Middle frontal gyrus (tissue), 1 donor: ENCODE results near the gene SCARF2.
"Not testable (repeated sequence)": the region's sequence is repeated elsewhere in the genome, so short reads cannot be mapped to it uniquely, and the experiment has no call there.

Experiments used
- DNase-seq: peaks from one replicate; pipeline ENCODE4 v3.0.0-alpha.2; 2015; ENCODE audit warnings: low spot score; ENCODE audit errors: extremely low spot score

The SCARF2 gene, protein sequence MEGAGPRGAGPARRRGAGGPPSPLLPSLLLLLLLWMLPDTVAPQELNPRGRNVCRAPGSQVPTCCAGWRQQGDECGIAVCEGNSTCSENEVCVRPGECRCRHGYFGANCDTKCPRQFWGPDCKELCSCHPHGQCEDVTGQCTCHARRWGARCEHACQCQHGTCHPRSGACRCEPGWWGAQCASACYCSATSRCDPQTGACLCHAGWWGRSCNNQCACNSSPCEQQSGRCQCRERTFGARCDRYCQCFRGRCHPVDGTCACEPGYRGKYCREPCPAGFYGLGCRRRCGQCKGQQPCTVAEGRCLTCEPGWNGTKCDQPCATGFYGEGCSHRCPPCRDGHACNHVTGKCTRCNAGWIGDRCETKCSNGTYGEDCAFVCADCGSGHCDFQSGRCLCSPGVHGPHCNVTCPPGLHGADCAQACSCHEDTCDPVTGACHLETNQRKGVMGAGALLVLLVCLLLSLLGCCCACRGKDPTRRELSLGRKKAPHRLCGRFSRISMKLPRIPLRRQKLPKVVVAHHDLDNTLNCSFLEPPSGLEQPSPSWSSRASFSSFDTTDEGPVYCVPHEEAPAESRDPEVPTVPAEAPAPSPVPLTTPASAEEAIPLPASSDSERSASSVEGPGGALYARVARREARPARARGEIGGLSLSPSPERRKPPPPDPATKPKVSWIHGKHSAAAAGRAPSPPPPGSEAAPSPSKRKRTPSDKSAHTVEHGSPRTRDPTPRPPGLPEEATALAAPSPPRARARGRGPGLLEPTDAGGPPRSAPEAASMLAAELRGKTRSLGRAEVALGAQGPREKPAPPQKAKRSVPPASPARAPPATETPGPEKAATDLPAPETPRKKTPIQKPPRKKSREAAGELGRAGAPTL

DNA sequence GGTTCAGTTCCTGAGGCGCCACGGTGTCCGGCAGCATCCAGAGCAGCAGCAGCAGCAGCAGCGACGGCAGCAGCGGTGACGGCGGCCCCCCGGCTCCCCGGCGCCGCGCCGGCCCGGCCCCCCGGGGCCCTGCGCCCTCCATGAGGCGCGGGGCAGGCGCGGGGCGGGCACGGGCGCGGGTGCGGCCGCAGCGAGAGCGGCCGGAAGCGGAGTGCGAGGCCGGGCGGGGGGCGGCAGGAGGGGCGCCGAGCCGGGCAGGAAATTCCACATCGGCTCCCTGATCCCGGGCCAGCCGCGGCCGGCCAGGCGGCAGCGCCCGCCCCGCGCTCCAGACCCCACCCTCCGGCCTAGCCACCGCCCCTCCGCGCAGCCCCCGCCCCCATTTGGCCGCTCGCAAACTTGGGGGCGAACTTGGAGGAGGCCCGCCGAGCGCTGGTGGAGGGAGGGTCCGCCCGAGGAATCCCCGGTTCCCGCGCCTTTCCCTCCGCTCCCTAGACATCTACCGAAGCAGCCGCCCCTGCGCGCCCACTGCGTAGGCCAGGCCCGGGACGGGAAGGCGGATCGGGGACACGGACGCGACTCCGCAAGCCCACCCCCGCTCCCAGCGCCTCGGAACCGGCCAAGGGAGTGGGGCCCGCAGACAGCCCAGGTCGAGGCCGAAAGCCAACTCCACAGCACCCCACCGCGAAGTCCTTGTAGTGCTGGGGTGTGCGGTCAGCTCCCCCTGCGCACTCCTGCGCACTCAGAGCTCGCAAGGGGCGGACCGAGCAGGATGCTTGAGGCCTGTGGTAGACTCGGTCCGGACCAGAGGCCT lies at the start of gene SCARF2:
Gene SCARF2, minus strand, starts transcription at position 213 of the 814 bp plus-strand sequence. Its CDS starts 71 bp downstream, at position 142.
- DNase-seq, result no peak

DNA sequence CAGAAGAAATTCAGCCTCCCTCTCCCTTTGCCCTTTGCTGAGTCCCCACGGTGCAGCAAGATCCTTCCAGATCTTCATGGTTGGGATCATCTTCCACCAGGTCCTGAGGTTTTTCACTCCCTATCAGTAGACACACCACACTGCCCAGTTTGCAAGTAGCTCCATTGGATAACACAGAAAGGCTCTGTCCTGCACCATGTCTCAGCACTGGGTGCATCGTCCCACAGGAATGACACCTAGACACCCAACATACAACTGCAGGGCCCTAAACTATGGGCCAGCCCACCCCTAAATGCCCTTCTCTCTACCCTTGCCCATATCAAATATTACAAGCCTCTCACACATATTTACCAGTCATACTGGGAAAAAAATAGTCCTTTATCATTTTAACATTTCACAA lies 48.6 kb upstream of the SCARF2 start:
- DNase-seq, result no peak

DNA sequence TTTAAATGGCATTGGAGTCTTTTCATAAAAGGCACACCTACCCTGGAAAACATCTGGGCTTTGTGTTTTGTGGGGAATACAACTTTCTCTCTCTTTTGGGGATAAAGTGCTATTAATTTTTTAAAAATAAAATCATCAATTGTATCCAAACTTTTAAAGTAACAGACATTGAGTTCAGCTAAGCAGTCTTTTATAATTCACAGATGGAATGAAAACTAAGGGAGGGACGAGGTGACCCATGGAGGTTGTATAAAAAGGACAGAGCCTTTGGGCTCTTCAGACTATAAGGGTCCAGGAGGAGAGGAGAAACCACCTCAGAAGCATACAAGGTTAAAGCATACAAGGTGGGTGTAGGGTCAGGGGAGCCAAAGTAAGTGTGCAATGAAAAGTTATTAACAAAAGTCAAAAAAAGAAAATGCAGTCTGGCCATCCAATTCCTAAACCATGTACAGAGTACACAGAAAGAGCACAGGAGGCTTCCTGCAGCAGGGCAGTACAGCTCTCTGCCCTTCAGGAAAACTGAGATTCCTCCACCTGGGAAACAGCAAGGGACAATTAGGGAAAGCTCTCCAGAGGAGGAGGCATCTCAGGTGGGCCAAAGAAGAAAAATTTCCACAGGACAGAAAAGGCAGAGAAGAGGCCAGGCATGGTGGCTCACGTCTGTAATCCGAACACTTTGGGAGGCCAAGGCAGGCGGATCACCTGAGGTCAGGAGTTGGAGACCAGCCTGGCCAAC lies 47.5 kb upstream of the SCARF2 start:
- DNase-seq, result no peak

DNA sequence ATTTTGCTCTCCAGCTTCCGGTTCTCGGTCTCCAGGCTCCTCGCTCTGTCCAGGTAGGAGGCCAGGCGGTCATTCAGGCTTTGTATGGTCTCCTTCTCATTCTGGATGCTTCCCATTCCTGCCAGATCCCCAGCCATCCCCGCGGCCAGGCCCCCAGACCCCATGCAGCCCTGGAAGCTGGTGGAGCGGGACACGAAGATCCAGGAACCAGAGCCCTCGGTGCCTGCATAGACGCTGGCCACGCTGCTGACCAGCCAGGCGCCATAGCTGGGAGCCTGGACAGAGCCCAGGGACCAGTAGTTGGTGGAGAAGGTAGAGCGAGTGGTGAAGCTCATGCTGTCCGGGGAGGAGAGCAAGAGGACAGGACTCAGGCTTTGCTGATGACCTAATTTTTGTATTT lies 46.1 kb upstream of the SCARF2 start:
- DNase-seq, result no peak

DNA sequence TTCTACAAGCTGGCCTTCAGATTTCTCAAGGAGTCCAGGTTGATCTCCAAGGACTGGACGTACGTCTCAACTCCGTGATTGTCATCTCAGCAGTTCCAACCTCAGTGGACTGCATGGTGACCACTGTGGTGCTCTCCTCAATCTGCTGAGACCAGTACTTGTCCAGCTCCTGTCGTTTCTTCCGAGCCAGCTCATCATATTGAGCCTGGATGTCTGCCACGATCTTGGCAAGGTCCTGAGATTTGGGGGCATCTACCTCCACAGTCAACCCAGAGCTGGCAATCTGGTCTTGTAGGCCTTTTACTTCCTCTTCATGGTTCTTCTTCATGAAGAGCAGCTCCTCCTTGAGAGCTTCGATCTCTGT lies 45.5 kb upstream of the SCARF2 start:
- not testable (repeated sequence) for DNase-seq

DNA sequence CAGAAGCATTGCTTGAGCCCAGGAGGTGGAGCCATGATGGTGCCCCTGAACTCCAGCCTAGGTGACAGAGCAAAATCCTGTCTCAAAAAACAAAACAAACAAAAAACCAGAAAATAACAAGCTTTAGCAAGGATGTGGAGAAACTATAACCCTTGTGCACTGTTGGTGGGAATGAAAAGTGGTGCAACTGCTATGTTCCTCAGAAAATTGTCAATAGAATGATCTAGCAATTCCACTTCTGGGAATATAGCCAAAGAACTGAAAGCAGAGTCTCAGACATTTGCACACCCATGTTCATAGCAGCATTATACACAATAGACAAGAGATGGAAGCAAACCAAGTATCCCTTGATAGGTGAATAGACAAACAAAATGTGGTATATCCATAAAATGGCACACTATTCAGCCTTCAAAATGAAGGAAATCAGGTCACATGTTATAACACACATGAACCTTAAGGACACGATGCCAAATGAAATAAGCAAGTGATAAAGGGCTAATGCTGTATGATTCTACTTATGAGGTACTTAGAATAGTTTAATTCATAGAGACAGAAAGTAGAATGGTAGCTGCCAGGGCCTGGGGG lies 42.1 kb upstream of the SCARF2 start:
- no peak for DNase-seq

DNA sequence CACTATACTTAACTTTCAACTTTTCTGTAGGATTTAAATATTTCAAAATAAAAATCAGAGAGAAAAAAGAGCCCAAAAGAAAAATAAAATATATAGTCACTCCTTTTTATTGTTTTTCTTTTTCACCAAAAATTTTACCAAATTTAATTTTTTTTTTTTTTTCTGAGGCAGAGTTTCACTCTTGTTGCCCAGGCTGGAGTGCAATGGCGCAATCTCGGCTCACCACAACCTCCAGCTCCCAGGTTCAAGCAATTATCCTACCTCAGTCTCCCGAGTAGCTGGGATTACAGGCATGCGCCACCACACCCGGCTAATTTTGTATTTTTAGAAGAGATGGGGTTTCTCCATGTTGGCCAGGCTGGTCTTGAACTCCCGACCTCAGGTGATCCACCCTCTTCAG lies 40.4 kb upstream of the SCARF2 start:
- not testable (repeated sequence) for DNase-seq

DNA sequence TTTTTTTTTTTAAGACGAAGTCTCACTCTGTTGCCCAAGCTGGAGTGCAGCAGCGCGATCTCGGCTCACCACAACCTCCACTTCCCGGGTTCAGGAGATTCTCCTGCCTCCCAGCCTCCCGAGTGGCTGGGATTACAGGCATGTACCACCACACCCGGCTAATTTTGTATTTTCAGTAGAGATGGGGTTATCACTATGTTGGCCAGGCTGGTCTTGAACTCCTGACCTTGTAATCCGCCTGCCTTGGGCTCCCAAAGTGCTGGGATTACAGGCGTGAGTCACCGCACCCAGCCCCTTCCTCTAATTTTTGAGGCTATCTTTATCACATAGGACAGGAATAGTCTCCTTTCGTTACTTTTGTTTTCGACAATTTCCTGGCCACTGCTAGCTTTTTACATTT lies 37.9 kb upstream of the SCARF2 start:
- not testable (repeated sequence) for DNase-seq

DNA sequence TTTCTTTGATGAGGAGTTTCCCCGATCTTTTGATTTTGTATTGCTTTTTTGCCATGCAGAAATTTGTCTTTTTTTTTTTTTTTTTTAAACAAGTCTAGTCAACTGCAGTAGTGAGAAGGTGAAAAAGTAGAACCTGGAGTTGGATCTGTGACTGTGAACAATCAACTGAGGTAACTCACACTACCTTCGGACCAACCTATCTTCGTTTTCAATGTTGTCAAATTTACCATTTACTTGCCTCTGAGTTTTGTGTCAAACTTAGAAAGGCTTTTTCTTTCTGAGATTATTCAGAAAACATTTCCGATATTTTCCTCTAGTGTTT lies 37.5 kb upstream of the SCARF2 start:
- no peak for DNase-seq

DNA sequence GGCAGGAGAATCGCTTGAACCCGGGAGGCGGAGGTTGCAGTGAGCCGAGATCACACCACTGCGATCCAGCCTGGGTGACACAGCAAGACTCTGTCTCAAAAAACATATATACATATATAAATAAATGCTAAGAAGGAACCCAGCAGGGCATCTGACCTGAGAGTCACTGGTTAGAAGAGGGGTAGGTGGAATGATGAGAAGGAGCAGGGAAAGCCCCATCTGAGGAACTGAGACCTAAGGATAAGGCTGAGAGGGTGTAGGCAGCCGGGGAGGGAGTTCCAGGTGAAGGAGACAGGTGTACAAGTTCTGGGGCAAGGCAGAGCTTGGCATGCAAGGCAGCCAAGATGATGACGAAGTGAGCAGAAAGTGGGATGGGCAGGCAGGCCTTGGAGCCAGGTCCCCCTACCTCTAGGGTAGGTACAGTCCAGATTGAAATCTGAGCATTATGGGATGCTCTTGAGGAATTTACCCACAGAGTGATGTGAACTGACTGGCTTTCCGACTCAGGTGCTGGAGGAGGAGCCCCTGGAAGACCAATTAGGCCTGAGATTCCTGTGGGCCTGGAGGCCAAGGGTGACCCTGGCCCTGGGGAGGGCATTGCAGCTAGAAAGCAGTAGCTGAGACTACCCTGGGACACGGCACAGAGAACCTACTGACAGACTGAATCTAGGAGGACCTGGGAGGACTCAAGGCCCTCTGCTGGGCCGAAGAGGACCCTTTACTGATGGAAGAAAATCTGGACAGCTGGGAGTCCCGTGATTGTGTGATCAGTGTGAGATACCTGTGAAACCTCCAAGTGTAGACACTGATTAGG lies 35.2 kb upstream of the SCARF2 start:
- DNase-seq, result no peak

DNA sequence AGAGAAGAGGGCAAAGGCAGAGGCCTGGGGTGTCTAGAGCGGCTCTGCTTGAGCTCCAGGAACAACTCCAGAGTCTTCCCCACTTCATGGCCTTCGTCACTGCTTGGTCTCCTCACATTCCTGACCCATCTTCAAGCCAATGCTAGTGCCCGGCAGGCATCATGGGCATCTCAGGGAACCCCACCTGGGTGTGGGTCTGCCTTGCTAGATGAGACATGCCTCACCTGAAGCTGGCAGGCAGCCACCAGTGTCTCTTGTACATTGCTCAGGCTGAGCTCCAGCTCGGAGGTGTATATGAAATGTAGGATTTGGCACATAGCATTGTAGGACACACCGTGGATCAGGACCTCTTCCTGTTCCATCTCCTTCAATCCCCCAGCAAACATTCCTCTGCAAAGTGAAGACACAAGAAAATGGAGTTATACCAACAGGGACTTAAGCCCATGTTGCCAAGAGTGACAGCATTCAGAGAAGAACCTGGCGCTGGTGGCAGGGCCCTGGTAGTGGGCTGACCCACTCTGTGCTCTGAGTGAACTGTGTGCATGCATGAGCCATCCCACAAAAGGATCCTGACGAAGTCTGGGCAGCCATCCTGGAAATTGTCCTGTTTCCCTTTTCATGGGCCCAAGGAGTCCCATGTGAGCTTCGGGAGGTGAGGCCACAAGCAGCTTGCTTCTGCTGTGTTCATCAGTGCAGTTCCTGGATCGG lies 33.7 kb upstream of the SCARF2 start:
- DNase-seq, result no peak

DNA sequence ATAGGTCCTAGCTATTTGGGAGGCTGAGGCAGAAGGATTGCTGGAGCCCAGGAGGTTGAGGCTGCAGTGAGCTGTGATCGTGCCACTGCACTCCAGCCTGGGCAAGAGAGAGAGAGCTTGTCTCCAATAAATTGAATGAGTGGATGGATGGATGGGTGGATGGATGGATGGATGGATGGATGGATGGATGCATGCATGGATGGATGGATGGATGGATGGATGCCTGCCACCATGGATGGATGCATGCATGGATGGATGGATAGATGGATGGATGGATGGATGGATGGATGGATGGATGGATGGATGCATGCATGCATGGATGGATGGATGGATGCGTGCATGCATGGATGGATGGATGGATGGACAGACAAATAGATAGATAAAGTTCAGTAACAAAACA lies 32.9 kb upstream of the SCARF2 start:
- DNase-seq, result not testable (repeated sequence)

DNA sequence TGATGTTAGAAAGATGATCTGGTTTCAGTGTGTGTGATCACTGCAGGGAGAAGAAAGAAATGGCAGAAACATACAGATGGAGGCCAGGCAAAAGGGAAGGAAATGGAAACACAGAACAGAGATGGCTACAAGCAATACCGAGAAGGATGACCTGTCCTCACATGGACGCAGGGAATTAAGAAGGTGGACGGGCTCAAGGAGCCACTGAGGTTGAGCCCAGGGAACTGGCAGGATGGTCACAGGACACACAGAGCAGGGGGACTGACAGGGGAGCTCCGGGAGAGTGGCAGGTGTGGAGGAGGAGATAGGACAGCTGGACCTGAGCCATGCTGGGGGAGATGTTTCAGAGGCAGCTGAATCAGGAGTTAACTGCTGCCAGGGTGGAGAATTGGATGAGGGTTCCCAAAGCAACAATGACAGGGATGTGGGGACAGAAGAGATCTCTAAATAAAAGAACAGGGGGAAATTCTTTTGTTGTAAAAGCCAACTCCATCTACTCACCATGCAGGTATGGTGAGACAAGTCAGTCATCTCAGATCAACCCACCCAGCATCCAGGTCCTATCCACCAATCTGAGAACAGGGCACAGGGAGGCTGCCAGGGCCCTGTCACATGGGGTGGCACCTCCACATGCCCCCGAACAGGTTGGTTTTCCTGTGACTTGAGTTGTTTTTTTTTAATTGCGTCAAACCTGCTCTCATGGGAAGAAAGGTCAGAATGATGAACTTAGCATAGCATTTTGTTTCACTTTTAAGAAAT lies 31.7 kb upstream of the SCARF2 start:
- no peak for DNase-seq

DNA sequence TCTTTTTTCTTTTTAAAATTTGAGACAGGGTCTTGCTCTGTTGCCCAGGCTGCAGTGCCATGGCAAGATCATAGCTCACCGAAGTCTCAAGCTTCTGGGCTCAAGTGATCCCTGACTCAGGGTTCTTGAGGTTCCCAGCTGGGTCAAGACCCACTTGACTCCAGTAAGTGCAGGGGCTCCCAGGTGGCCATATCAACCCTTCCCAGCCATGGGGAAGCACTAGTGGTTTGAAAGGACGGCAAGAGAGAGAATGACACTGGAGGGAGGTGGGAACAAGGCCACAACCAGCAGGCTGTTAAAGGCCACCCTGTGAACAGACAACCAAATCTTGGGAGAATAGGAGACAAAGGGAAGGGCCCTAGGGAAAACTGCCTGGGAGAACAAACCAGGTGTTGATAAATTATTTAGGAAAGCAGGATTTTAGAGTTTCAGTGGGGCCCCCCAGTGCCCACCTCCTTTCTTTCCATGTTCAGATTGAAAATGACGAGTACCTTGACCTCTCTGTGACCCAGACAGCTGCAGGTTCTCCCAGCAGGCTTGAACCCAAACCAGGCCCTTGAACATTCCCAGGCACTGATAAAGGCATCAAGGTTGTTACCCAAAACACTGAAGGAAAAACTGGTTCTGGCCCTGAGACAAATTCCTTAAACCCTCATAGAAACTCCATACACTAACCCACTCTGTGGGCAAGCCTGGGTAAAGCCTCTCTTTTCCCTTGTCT lies 29.2 kb upstream of the SCARF2 start:
- no peak for DNase-seq

DNA sequence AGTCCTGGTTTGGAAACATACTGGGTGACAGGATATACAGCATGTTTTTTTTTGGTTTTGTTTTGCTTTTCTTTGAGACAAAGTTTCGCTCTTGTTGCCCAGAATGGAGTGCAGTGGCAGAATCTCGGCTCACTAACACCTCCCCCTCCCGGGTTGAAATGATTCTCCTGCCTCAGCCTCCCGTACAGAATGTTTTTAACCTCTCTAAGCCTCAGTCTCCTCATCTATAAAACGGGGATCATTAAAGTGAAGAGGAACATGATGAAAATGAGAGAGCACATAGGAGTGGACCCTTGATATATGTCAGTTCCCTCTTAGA lies 28.1 kb upstream of the SCARF2 start:
- DNase-seq, result no peak

DNA sequence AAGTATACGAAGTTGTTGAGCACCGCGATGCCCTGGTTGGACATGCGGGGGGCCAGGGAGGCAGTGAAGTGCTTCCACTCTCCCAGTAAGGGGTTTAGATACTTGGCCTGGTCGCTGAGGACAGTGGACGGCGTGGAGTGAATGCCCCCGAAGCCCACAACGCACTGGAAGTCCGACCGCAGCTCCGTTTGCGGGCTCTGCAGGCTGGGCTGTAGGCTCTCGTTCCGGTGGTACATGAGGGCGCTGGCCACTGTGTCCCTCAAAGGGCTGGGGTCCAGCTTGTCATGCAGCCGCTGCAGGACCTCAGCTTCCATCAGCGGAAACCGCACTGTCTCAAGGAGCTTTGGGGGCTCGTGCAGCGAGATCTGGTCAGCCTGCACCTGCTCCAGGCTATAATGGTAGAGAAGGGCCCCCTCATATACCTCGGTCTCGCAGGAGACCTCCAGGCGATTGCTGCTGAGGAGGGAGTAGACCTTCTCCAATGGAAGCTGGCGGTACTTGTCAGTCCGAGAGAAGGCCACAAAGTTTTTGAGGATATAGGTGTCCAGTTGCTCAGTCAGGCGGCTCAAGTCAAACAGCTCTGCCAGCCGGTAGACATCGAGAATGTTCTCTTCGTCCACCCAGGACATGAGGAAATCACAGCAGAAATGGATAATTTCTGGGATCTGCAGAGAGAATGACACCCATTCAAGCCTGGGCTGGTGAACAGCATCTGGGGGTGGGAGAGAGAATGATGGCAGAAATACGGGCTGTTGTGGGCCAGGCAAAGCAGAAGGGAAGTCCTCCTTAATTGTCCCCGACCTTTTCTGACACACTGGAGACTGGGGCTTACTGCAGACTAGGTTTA lies 27.5 kb upstream of the SCARF2 start:
- DNase-seq, result no peak

DNA sequence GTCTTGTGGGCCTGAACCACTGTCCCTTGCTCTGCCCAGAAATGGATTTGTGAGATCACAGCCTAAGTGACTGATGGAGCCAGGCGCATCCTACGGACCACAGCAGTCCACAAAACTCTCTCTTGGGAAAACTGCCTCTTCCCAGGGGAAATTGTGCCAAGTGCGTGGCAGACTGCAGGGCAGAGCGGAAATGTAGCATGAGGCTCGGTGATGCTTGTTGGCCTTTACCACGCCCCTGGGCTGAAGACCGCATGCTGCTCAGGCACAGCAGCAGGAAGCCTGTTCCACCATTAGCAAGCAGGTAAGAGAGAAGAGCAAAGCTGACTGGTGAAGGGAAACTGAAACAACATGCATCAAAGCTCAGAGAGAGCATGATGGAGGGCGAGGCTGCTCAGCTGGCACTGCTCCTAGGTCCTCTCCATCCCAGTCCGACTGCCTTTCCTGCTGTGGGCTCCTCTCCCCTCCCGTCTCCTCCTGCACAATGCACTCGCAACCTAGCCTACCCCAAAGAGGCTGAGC lies 26.5 kb upstream of the SCARF2 start:
- no peak for DNase-seq
